Measurements from ENCODE around the gene CFAP221.

DNA sequence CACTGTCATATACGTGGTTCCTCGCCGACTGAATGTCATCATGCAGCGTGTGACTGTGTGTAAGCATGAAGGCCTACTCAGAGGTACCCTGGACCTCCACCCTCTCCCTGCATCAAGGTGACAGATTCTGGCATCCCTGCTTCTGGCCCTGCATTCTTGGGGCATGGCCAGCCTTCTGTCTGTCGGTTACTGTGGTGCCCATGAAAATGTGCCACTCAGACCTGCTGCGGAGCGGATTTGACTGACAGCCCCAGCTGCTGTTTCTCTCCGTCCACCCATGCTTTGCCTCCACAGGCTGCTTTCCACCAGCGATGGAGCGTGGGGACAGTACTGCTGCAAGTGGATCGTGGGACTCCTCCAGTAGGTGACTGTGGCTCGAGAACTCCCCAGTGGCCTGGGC lies 144.4 kb downstream of the CFAP221 start:
- TF ChIP-seq, protein P1, sequence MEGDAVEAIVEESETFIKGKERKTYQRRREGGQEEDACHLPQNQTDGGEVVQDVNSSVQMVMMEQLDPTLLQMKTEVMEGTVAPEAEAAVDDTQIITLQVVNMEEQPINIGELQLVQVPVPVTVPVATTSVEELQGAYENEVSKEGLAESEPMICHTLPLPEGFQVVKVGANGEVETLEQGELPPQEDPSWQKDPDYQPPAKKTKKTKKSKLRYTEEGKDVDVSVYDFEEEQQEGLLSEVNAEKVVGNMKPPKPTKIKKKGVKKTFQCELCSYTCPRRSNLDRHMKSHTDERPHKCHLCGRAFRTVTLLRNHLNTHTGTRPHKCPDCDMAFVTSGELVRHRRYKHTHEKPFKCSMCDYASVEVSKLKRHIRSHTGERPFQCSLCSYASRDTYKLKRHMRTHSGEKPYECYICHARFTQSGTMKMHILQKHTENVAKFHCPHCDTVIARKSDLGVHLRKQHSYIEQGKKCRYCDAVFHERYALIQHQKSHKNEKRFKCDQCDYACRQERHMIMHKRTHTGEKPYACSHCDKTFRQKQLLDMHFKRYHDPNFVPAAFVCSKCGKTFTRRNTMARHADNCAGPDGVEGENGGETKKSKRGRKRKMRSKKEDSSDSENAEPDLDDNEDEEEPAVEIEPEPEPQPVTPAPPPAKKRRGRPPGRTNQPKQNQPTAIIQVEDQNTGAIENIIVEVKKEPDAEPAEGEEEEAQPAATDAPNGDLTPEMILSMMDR (conservative IDR thresholded peaks at IDR 0.05) = no peak
- TF ChIP-seq ZFX (IDR thresholded peaks at IDR 0.05) = no peak

All from C4-2B (cell line).